Thyroid gland (tissue), 4 donors: Measurements from ENCODE around the gene IQGAP1.
"Not testable (repeated sequence)": the region's sequence is repeated elsewhere in the genome, so short reads cannot be mapped to it uniquely, and the experiment has no call there.

ENCODE experiments used
- POLR2A ChIP-seq, 2 donors: fragments of 450-650 bp; IDR thresholded peaks; one replicate each; pipeline ENCODE4 v1.6.1; 2017; ENCODE audit warnings: antibody characterized with exemption in 2 of 2, mild to moderate bottlenecking in 2 of 2, moderate library complexity in 1 of 2
- TF ChIP-seq, protein P1 (sequence below), 6 experiments: fragments of 200-600 bp in 3 of 6; fragments of 450-650 bp in 3 of 6; sonication (generic) in 3 of 6; IDR thresholded peaks; one replicate each; pipeline ENCODE4 v1.5.1; 2016 to 2019; ENCODE audit warnings: antibody characterized with exemption in 6 of 6, mild to moderate bottlenecking in 2 of 6, inconsistent platforms in 1 of 6, moderate library complexity in 1 of 6

DNA sequence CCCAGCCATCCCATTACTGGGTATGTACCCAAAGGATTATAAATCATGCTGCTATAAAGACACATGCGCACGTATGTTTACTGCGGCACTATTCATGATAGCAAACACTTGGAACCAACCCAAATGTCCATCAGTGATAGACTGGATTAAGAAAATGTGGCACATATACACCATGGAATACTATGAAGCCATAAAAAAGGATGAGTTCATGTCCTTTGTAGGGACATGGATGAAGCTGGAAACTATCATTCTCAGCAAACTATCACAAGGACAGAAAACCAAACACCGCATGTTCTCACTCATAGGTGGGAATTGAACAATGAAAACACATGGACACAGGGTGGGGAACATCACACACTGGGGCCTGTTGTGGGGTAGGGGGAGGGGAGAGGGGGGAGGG is 22.3 kb downstream of the IQGAP1 start:
- TF ChIP-seq, protein P1, sequence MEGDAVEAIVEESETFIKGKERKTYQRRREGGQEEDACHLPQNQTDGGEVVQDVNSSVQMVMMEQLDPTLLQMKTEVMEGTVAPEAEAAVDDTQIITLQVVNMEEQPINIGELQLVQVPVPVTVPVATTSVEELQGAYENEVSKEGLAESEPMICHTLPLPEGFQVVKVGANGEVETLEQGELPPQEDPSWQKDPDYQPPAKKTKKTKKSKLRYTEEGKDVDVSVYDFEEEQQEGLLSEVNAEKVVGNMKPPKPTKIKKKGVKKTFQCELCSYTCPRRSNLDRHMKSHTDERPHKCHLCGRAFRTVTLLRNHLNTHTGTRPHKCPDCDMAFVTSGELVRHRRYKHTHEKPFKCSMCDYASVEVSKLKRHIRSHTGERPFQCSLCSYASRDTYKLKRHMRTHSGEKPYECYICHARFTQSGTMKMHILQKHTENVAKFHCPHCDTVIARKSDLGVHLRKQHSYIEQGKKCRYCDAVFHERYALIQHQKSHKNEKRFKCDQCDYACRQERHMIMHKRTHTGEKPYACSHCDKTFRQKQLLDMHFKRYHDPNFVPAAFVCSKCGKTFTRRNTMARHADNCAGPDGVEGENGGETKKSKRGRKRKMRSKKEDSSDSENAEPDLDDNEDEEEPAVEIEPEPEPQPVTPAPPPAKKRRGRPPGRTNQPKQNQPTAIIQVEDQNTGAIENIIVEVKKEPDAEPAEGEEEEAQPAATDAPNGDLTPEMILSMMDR (IDR thresholded peaks at IDR 0.05) = not testable (repeated sequence)
- TF ChIP-seq POLR2A (IDR thresholded peaks at IDR 0.05) = not testable (repeated sequence)
